GM12878 (cell line): ENCODE results near the gene PLEKHF1. TPM values are rescaled to one million over a fixed set of nuclear protein-coding genes. Genes with fewer than 3 reads are reported as not detected.

ENCODE experiments used
- ATAC-seq: fragments of 200-7000 bp; cut with Tn5 transposase; 3 replicates; pipeline ENCODE4 v1.9.1; 2020; ENCODE audit warnings: mild to moderate bottlenecking, moderate library complexity
- BruUV-seq: library from RNA; stranded (reverse); fragments of 400-500 nt; replicated peaks from 2 replicates; lab custom pipeline; 2021; lab: Mats Ljungman, UMichigan
- CTCF ChIA-PET: fragments of 300-600 bp; sonication (Branson Sonifier 250); formaldehyde crosslinking; extraction: SDS; loops from one replicate; lab custom pipeline; 2021; ENCODE audit warnings: inconsistent platforms; lab: Yijun Ruan, JAX
- POLR2A ChIA-PET: fragments of 350-600 bp; formaldehyde crosslinking; extraction: SDS; loops from one replicate; lab custom pipeline; 2021; ENCODE audit warnings: inconsistent platforms; lab: Charles Lee
- RAD21 ChIA-PET: fragments of 300-600 bp; sonication (Branson Sonifier 250); formaldehyde crosslinking; loops from one replicate; lab custom pipeline; 2023; ENCODE audit warnings: antibody characterized with exemption; ENCODE audit not compliant: unreplicated experiment; lab: Charles Lee
- SMC1A ChIA-PET: fragments of 300-600 bp; sonication (Branson Sonifier 250); formaldehyde crosslinking; loops from one replicate; lab custom pipeline; 2023; ENCODE audit not compliant: unreplicated experiment, uncharacterized antibody; lab: Charles Lee
- DNase-seq: peaks from one replicate; pipeline ENCODE4 v3.0.0-alpha.2; 2011; ENCODE audit warnings: low read depth, low spot score
- FAIRE-seq: peaks from 3 replicates; lab custom pipeline; 2011; peaks lifted over from hg19 to GRCh38; lab: Jason Lieb, UNC
- H2AFZ ChIP-seq: 2 replicates; pipeline ENCODE4 v1.6.0; 2011; ENCODE audit warnings: low read depth, low read length, control low read depth; ENCODE audit not compliant: control insufficient read depth
- H3K27ac ChIP-seq: 2 replicates; pipeline ENCODE4 v1.5.1; 2011; ENCODE audit warnings: control low read depth; ENCODE audit not compliant: control insufficient read depth, insufficient read depth
- H3K27me3 ChIP-seq, 2 experiments: replicated peaks in 1 of 2; 2 replicates each; pipeline versions ENCODE4 v1.6.0 to v1.6.1; 2011; ENCODE audit warnings: low read length in 1 of 2; ENCODE audit not compliant: control insufficient read depth in 2 of 2, insufficient read depth in 2 of 2
- H3K36me3 ChIP-seq, 2 experiments: 2 replicates each; pipeline ENCODE4 v1.5.1; 2011; ENCODE audit warnings: low read length in 1 of 2; ENCODE audit not compliant: control insufficient read depth in 2 of 2, insufficient read depth in 2 of 2
- H3K4me1 ChIP-seq: 2 replicates; pipeline ENCODE4 v1.6.1; 2011; ENCODE audit warnings: mild to moderate bottlenecking, low read length, moderate library complexity, mixed read lengths; ENCODE audit not compliant: control insufficient read depth, insufficient read depth
- H3K4me2 ChIP-seq: 2 replicates; pipeline ENCODE4 v1.6.0; 2011; ENCODE audit warnings: control low read depth; ENCODE audit not compliant: control insufficient read depth, insufficient read depth
- H3K4me3 ChIP-seq: fragments of 200-600 bp; sonication (generic); 2 replicates; pipeline ENCODE4 v1.5.1; 2016
- H3K79me2 ChIP-seq: 2 replicates; pipeline ENCODE4 v1.6.0; 2011; ENCODE audit warnings: low read length; ENCODE audit not compliant: control insufficient read depth, insufficient read depth
- H3K9ac ChIP-seq: 2 replicates; pipeline ENCODE4 v1.8.0; 2011; ENCODE audit warnings: low read length, control low read depth, mixed read lengths; ENCODE audit not compliant: control insufficient read depth, insufficient read depth
- H3K9me3 ChIP-seq: replicated peaks from 3 replicates; pipeline ENCODE4 v1.5.1; 2011; ENCODE audit warnings: mild to moderate bottlenecking, low read length; ENCODE audit not compliant: control insufficient read depth, insufficient read depth
- H4K20me1 ChIP-seq: 2 replicates; pipeline ENCODE4 v1.6.0; 2011; ENCODE audit not compliant: control insufficient read depth, insufficient read depth
- BRCA1 ChIP-seq: IDR thresholded peaks from 2 replicates; pipeline ENCODE4 v1.6.1; 2011; ENCODE audit warnings: low read depth, low read length, improper control_type of control experiment
- ETV6 ChIP-seq, 2 experiments: fragments of 450-650 bp in 1 of 2; IDR thresholded peaks in 1 of 2; conservative IDR thresholded peaks in 1 of 2; 2 replicates each; pipeline ENCODE4 v1.6.1; 2014; ENCODE audit warnings: antibody characterized with exemption in 1 of 2, borderline replicate concordance in 1 of 2, low read depth in 1 of 2, mild to moderate bottlenecking in 1 of 2, moderate library complexity in 1 of 2
- GABPA ChIP-seq: IDR thresholded peaks from 2 replicates; pipeline ENCODE4 v1.6.1; 2014; ENCODE audit warnings: antibody characterized with exemption, low read depth, mild to moderate bottlenecking, inconsistent platforms
- IKZF1 ChIP-seq: fragments of 450-650 bp; conservative IDR thresholded peaks from 2 replicates; pipeline ENCODE4 v1.6.1; 2017; ENCODE audit warnings: antibody characterized with exemption, mild to moderate bottlenecking
- IKZF2 ChIP-seq, 2 experiments: fragments of 450-650 bp; IDR thresholded peaks; 2 replicates each; pipeline ENCODE4 v1.6.1; 2017; ENCODE audit warnings: mild to moderate bottlenecking in 2 of 2, moderate library complexity in 2 of 2
- KDM1A ChIP-seq: fragments of 200-600 bp; sonication (generic); IDR thresholded peaks from 2 replicates; pipeline ENCODE4 v1.6.1; 2016; ENCODE audit warnings: borderline replicate concordance
- NR2C1 ChIP-seq: fragments of 450-650 bp; IDR thresholded peaks from 2 replicates; pipeline ENCODE4 v1.6.1; 2017; ENCODE audit warnings: antibody characterized with exemption, mild to moderate bottlenecking, moderate library complexity
- RUNX3 ChIP-seq: IDR thresholded peaks from 2 replicates; pipeline ENCODE4 v1.6.1; 2012; ENCODE audit warnings: low read length, inconsistent platforms
- SRF ChIP-seq, 2 experiments: IDR thresholded peaks; 2 replicates each; pipeline ENCODE4 v1.6.1; 2011; ENCODE audit warnings: low read depth in 2 of 2, low read length in 2 of 2, mild to moderate bottlenecking in 1 of 2, moderate library complexity in 1 of 2
- TARDBP ChIP-seq: IDR thresholded peaks from 2 replicates; pipeline ENCODE4 v1.6.1; 2016; ENCODE audit warnings: borderline replicate concordance
- ZSCAN29 ChIP-seq: fragments of 450-650 bp; IDR thresholded peaks from 2 replicates; pipeline ENCODE4 v1.6.1; 2017; ENCODE audit warnings: mild to moderate bottlenecking, moderate library complexity
- WGBS: methylation state at CpG from one replicate; pipeline ENCODE4 v1.1.6; 2016; ENCODE audit warnings: low lambda C conversion rate; ENCODE audit not compliant: insufficient replicate concordance, insufficient coverage; ENCODE audit errors: missing lambda C conversion rate; 5-methylcytosine and 5-hydroxymethylcytosine counted together
- in situ Hi-C: fragments of 300-500 bp; cut with MboI; formaldehyde crosslinking; loops from 9 replicates; pipeline ENCODE4 v1.14.3; 2018; ENCODE audit warnings: mixed read lengths
- intact Hi-C: fragments of 100-400 bp; cut with micrococcal nuclease; formaldehyde crosslinking; loops from one replicate; pipeline ENCODE4 v1.14.2; 2022; ENCODE audit not compliant: unreplicated experiment
- polyA plus RNA-seq, 11 experiments: library from polyadenylated mRNA; depleted of rRNA in 4 of 11; unstranded in 6 of 11; stranded (reverse) in 5 of 11; fragments of >200 nt; fragmentation: Nextera tagmentation in 4 of 11; fragmentation: Illumina TruSeq in 1 of 11; extraction: Ambion mirVana in 4 of 11; extraction: Trizol in 1 of 11; gene quantifications; 1 replicate in 1 of 11; 2 replicates in 10 of 11; pipeline versions ENCODE4 v1.2.1 to v1.2.3, GENCODE V29; 2011 to 2016; ENCODE audit warnings: inconsistent platforms in 2 of 11, missing spikeins in 2 of 11, low read depth in 1 of 11
- total RNA-seq, 4 experiments: library from RNA; depleted of rRNA in 3 of 4; stranded (reverse); fragments of >200 nt in 3 of 4; fragmentation: Illumina TruSeq in 1 of 4; extraction: Trizol in 1 of 4; gene quantifications; 2 replicates each; pipeline versions ENCODE4 v1.2.1 to v1.2.3, GENCODE V29; 2013 to 2021
- TF ChIP-seq, protein P1 (sequence below): IDR thresholded peaks from 2 replicates; pipeline ENCODE4 v1.6.1; 2012; ENCODE audit warnings: low read depth, low read length, improper control_type of control experiment
- TF ChIP-seq, protein P2 (sequence below): fragments of 450-650 bp; IDR thresholded peaks from 2 replicates; pipeline ENCODE4 v1.6.1; 2016; ENCODE audit warnings: mild to moderate bottlenecking
- TF ChIP-seq, protein P3 (sequence below): fragments of 450-650 bp; IDR thresholded peaks from 2 replicates; pipeline ENCODE4 v1.6.1; 2017; ENCODE audit warnings: low read depth, mild to moderate bottlenecking, moderate library complexity
- TF ChIP-seq, protein P4 (sequence below): fragments of 150-350 bp; IDR thresholded peaks from 2 replicates; pipeline ENCODE4 v1.6.1; 2016; ENCODE audit warnings: low read depth, low read length
- TF ChIP-seq, protein P5 (sequence below): fragments of 450-650 bp; IDR thresholded peaks from 2 replicates; pipeline ENCODE4 v1.6.1; 2016; ENCODE audit warnings: mild to moderate bottlenecking

Gene PLEKHF1
- total and polyA plus RNA-seq, 10 of the 15 experiments (the other 5 are each of a cell fraction or from before 2014, with no cell fraction given), result 0.10 to 20.3 (median 15.3) TPM

DNA sequence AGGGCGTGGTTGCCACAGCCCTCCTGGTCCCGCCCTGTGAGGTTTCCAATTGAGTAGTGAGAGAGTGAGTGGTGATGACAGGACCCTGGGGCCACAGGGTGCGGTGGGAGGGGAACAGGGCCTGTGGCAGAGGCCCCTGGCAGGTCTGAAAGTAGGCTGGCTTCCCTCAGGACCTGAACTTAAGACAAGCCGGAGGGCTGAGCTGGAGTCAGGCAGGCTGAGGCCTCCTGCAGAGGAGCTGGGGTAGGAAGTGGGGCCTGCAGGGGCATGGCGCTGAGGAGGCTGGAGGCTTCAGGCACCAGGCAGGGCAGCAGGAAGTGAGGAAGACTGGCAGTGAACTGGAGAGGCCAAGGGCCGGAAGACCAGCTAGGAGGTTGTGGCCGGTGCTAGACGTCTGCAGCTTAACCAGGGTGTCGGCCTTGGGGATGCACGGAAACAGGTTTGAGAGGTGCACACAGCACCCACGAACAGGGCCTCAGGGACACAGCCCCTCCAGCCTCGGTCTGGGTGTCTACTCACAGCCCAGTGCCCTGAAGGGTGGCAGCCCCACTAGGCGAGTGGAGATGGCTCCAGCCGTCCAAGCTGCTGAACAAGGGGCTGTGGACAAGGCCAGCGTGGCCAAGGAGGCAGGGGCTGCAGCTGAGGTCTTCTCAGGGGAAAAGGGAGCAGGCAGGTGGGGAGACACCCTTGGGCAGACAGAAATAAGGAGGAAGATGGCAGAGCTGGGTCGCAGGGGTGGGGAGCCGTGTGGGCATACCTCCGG, 41.4 kb upstream of the PLEKHF1 start:
- no peaks in the 10 kb centered on the region for H3K9me3 ChIP-seq
- H3K4me3 ChIP-seq, result no peak overlapping the region
- ChIA-PET CTCF (interaction anchor here (1.2 to 1.6 kb wide), 2 partner anchors 13 to 48 kb away, joined by 3 to 5 read pairs; no protein-coding TSS in a partner anchor), SMC1A (no interaction called here), POLR2A (no interaction called here), RAD21 (interaction anchor here (1.2 kb wide), 1 partner anchor 93 kb away, joined by 3 read pairs; no protein-coding TSS in a partner anchor)
- H3K4me1 ChIP-seq, result peaks cover 17% of the 10 kb centered on the region
- FAIRE-seq (no peak), ATAC-seq (peak; percentile 72), DNase-seq (no peak)
- no peaks in the 10 kb centered on the region for H3K27me3 ChIP-seq
- no peak overlapping the region for H3K4me2 ChIP-seq
- in situ Hi-C loops, result no loop called here
- H4K20me1 ChIP-seq, result no peaks in the 10 kb centered on the region
- 45% methylated on average over 18 of the region's 18 CpGs for WGBS
- no peak overlapping the region for H3K9ac ChIP-seq
- H3K36me3 ChIP-seq, result no peaks in the 10 kb centered on the region
- H3K79me2 ChIP-seq, result no peaks in the 10 kb centered on the region
- intact Hi-C loops, result no loop called here
- BruUV-seq, result no TSS peak
- no peak overlapping the region; the same call in 1 of the 2 replicates for H2AFZ ChIP-seq
- no peak overlapping the region for H3K27ac ChIP-seq
- TF ChIP-seq KDM1A (no peak), RUNX3 (no peak), TARDBP (no peak), GABPA (no peak), IKZF2 (IDR thresholded peaks at IDR 0.05) (no peak), BRCA1 (no peak), ETV6 (conservative IDR thresholded peaks at IDR 0.05 in 1 of 2, IDR thresholded peaks at IDR 0.05 in 1 of 2; ENCODE audit: borderline replicate concordance in 1 of 2, low read depth in 1 of 2) (no peak), NR2C1 (no peak), ZSCAN29 (no peak), IKZF1 (no peak), SRF (IDR thresholded peaks at IDR 0.05; ENCODE audit: low read depth in 2 of 2, low read length in 2 of 2) (no peak)
- TF ChIP-seq, protein P1, sequence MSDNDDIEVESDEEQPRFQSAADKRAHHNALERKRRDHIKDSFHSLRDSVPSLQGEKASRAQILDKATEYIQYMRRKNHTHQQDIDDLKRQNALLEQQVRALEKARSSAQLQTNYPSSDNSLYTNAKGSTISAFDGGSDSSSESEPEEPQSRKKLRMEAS, result no peak
- TF ChIP-seq, protein P2, sequence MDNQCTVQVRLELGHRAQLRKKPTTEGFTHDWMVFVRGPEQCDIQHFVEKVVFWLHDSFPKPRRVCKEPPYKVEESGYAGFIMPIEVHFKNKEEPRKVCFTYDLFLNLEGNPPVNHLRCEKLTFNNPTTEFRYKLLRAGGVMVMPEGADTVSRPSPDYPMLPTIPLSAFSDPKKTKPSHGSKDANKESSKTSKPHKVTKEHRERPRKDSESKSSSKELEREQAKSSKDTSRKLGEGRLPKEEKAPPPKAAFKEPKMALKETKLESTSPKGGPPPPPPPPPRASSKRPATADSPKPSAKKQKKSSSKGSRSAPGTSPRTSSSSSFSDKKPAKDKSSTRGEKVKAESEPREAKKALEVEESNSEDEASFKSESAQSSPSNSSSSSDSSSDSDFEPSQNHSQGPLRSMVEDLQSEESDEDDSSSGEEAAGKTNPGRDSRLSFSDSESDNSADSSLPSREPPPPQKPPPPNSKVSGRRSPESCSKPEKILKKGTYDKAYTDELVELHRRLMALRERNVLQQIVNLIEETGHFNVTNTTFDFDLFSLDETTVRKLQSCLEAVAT, result no peak
- TF ChIP-seq, protein P3, sequence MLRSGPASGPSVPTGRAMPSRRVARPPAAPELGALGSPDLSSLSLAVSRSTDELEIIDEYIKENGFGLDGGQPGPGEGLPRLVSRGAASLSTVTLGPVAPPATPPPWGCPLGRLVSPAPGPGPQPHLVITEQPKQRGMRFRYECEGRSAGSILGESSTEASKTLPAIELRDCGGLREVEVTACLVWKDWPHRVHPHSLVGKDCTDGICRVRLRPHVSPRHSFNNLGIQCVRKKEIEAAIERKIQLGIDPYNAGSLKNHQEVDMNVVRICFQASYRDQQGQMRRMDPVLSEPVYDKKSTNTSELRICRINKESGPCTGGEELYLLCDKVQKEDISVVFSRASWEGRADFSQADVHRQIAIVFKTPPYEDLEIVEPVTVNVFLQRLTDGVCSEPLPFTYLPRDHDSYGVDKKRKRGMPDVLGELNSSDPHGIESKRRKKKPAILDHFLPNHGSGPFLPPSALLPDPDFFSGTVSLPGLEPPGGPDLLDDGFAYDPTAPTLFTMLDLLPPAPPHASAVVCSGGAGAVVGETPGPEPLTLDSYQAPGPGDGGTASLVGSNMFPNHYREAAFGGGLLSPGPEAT, result no peak
- TF ChIP-seq, protein P4, sequence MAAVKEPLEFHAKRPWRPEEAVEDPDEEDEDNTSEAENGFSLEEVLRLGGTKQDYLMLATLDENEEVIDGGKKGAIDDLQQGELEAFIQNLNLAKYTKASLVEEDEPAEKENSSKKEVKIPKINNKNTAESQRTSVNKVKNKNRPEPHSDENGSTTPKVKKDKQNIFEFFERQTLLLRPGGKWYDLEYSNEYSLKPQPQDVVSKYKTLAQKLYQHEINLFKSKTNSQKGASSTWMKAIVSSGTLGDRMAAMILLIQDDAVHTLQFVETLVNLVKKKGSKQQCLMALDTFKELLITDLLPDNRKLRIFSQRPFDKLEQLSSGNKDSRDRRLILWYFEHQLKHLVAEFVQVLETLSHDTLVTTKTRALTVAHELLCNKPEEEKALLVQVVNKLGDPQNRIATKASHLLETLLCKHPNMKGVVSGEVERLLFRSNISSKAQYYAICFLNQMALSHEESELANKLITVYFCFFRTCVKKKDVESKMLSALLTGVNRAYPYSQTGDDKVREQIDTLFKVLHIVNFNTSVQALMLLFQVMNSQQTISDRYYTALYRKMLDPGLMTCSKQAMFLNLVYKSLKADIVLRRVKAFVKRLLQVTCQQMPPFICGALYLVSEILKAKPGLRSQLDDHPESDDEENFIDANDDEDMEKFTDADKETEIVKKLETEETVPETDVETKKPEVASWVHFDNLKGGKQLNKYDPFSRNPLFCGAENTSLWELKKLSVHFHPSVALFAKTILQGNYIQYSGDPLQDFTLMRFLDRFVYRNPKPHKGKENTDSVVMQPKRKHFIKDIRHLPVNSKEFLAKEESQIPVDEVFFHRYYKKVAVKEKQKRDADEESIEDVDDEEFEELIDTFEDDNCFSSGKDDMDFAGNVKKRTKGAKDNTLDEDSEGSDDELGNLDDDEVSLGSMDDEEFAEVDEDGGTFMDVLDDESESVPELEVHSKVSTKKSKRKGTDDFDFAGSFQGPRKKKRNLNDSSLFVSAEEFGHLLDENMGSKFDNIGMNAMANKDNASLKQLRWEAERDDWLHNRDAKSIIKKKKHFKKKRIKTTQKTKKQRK, result no peak
- TF ChIP-seq, protein P5, sequence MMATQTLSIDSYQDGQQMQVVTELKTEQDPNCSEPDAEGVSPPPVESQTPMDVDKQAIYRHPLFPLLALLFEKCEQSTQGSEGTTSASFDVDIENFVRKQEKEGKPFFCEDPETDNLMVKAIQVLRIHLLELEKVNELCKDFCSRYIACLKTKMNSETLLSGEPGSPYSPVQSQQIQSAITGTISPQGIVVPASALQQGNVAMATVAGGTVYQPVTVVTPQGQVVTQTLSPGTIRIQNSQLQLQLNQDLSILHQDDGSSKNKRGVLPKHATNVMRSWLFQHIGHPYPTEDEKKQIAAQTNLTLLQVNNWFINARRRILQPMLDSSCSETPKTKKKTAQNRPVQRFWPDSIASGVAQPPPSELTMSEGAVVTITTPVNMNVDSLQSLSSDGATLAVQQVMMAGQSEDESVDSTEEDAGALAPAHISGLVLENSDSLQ, result no peak
